GM11168 (cell line): ENCODE data around the gene RRAGD.

ENCODE experiments used
- in situ Hi-C: fragments of 300-500 bp; cut with MboI; formaldehyde crosslinking; loops from one replicate; pipeline ENCODE4 v1.12.0; 2022; ENCODE audit warnings: low sequenced_read_pairs; ENCODE audit not compliant: unreplicated experiment

The RRAGD gene

GRCh38 chr6:89412071-89413005 is at the start of gene RRAGD:
TSS of gene RRAGD (minus strand) at chr6:89412273. CDS start at chr6:89411993, 280 bp downstream.
- in situ Hi-C loops, result no loop called here

GRCh38 chr6:89460713-89461112 is 48.6 kb upstream of the RRAGD start:
- in situ Hi-C loops, result no loop called here

- in situ Hi-C loops, result no loop called here
These were observed 47.4 kb upstream of the RRAGD start for GRCh38 chr6:89459501-89459900.

GRCh38 chr6:89458704-89459103 is 46.6 kb upstream of the RRAGD start:
- in situ Hi-C loops, result no loop called here

- in situ Hi-C loops, result no loop called here
These were observed 42.2 kb upstream of the RRAGD start for GRCh38 chr6:89454300-89454699.

GRCh38 chr6:89452281-89452680 is 40.2 kb upstream of the RRAGD start:
- in situ Hi-C loops, result no loop called here

GRCh38 chr6:89449193-89449592 is 37.1 kb upstream of the RRAGD start:
- in situ Hi-C loops, result no loop called here

- in situ Hi-C loops, result no loop called here
These were observed 31.6 kb upstream of the RRAGD start for GRCh38 chr6:89443658-89444057.

GRCh38 chr6:89440200-89440599 is 28.1 kb upstream of the RRAGD start:
- in situ Hi-C loops, result no loop called here

- in situ Hi-C loops, result loop anchor here (5.0 kb wide), 1 partner anchor 168 kb away; no protein-coding TSS in a partner anchor
These were observed 26.9 kb upstream of the RRAGD start for GRCh38 chr6:89439014-89439413.

GRCh38 chr6:89438248-89438647 is 26.2 kb upstream of the RRAGD start:
- in situ Hi-C loops, result loop anchor here (5.0 kb wide), 1 partner anchor 169 kb away; no protein-coding TSS in a partner anchor

GRCh38 chr6:89436226-89436625 is 24.2 kb upstream of the RRAGD start:
- in situ Hi-C loops, result loop anchor here (5.0 kb wide), 1 partner anchor 171 kb away; no protein-coding TSS in a partner anchor

- in situ Hi-C loops, result loop anchor here (5.0 kb wide), 1 partner anchor 172 kb away; no protein-coding TSS in a partner anchor
These were observed 22.9 kb upstream of the RRAGD start for GRCh38 chr6:89434954-89435353.

- in situ Hi-C loops, result no loop called here
These were observed 22.1 kb upstream of the RRAGD start for GRCh38 chr6:89434150-89434499.

GRCh38 chr6:89433252-89434149 is 21.4 kb upstream of the RRAGD start:
- in situ Hi-C loops, result no loop called here

- in situ Hi-C loops, result no loop called here
These were observed 20.8 kb upstream of the RRAGD start, which contains the start of gene ANKRD6 for GRCh38 chr6:89432875-89433251. TSS of gene ANKRD6 (plus strand) at chr6:89433152. CDS start at chr6:89566977, 133,825 bp downstream.

- in situ Hi-C loops, result no loop called here
These were observed 18.3 kb upstream of the RRAGD start for GRCh38 chr6:89430201-89430962.

GRCh38 chr6:89416796-89417195 is 4.7 kb upstream of the RRAGD start:
- in situ Hi-C loops, result no loop called here

- in situ Hi-C loops, result no loop called here
These were observed 3.1 kb upstream of the RRAGD start for GRCh38 chr6:89415185-89415584.

GRCh38 chr6:89414215-89414614 is 2.1 kb upstream of the RRAGD start:
- in situ Hi-C loops, result no loop called here
